OCI-LY3 (cell line): ENCODE measurements around the gene CABP2.

Source experiments
- H2AFZ ChIP-seq: fragments of 200-600, 300-600 bp; shearing (Covaris generic); 2 replicates; pipeline ENCODE4 v1.6.0; 2014; ENCODE audit warnings: antibody characterized with exemption, low read depth, low read length
- H3K27ac ChIP-seq: fragments of 200-600, 300-600 bp; sonication (generic); 2 replicates; pipeline ENCODE4 v1.5.1; 2014; ENCODE audit warnings: mild to moderate bottlenecking, low read length, moderate library complexity, mixed read lengths
- H3K27me3 ChIP-seq: fragments of 200-600, 300-600 bp; sonication (generic); 2 replicates; pipeline ENCODE4 v1.6.1; 2014; ENCODE audit warnings: low read depth, low read length, mixed read lengths
- H3K36me3 ChIP-seq: fragments of 200-600, 300-600 bp; sonication (generic); replicated peaks from 2 replicates; pipeline ENCODE3; 2014; ENCODE audit warnings: low read depth, low read length, mixed read lengths
- H3K4me1 ChIP-seq: fragments of 300-600, 200-600 bp; sonication (generic); 2 replicates; pipeline ENCODE4 v1.6.1; 2014; ENCODE audit warnings: low read length, mixed read lengths
- H3K4me2 ChIP-seq: fragments of 200-600, 300-600 bp; sonication (generic); 2 replicates; pipeline ENCODE4 v1.6.1; 2014; ENCODE audit warnings: low read length, mixed read lengths
- H3K4me3 ChIP-seq: fragments of 300-600, 200-600 bp; sonication (generic); 2 replicates; pipeline ENCODE4 v1.5.1; 2014; ENCODE audit warnings: antibody characterized with exemption, mild to moderate bottlenecking, low read length, moderate library complexity
- H3K79me2 ChIP-seq: fragments of 300-600, 200-600 bp; shearing (Covaris generic); 2 replicates; pipeline ENCODE4 v1.6.1; 2014; ENCODE audit warnings: mild to moderate bottlenecking, low read length, mixed read lengths
- H3K9ac ChIP-seq: fragments of 300-600, 200-600 bp; shearing (Covaris generic); 2 replicates; pipeline ENCODE4 v1.6.0; 2014; ENCODE audit warnings: mild to moderate bottlenecking, low read length, moderate library complexity
- H3K9me3 ChIP-seq: fragments of 200-600, 300-600 bp; shearing (Covaris generic); 2 replicates; pipeline ENCODE4 v1.6.1; 2014; ENCODE audit warnings: low read length, mixed read lengths; ENCODE audit not compliant: insufficient read depth
- H4K20me1 ChIP-seq: fragments of 200-600, 300-600 bp; sonication (generic); 2 replicates; pipeline ENCODE4 v1.6.1; 2016; ENCODE audit warnings: low read length, mixed read lengths; ENCODE audit not compliant: insufficient read depth
- EZH2phosphoT487 ChIP-seq: fragments of 200-600 bp; shearing (Covaris generic); IDR thresholded peaks from 2 replicates; pipeline ENCODE4 v1.6.1; 2018; ENCODE audit warnings: antibody characterized with exemption, mixed run types, low read depth
- TF ChIP-seq, protein P1 (sequence below): fragments of 200-600, 300-600 bp; sonication (generic); IDR thresholded peaks from 2 replicates; pipeline ENCODE4 v1.5.1; 2014; ENCODE audit warnings: antibody characterized with exemption, low read length, low read depth

CABP2 gene

DNA sequence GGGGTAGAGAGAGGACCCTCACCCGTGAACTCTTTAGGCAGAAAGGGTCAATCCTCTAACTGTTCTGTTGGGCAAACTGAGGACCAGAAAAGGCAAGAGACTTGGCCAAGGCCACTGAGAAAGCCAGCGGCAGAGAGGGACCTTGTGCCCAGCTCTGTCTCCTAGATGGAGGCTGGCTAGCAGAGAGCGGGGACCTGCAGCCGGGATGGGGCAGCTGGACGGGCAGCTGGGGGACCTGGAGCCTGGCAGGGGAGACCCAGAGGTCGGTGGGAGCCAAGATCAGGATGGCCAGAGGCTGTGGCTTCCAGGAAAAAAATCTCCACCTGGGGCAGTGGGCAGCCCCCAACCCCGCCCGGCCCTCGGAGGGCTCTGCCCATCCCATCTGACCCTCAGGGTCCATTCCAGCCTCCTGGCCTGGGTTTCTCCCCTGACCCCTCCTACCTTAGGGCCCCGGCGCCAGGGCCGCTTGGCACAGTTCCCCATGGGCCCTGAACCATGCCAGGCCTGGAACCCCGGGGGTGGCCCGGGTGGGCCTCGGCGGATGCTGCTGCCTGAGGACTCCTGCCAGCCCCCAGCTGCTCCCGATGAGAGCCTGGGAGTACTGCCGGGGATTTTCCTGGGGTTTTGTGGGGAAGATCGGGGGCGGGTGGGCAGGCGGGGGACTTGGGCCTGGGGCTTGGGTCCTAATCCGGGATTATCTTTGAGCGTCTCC is at the start of gene CABP2:
CABP2 (minus strand) TSS at position 603 of the 712 bp plus-strand sequence; CDS start at position 483, 120 bp downstream.
- no peak within 1 kb of the TSS for H3K9ac ChIP-seq
- TF ChIP-seq, protein P1, sequence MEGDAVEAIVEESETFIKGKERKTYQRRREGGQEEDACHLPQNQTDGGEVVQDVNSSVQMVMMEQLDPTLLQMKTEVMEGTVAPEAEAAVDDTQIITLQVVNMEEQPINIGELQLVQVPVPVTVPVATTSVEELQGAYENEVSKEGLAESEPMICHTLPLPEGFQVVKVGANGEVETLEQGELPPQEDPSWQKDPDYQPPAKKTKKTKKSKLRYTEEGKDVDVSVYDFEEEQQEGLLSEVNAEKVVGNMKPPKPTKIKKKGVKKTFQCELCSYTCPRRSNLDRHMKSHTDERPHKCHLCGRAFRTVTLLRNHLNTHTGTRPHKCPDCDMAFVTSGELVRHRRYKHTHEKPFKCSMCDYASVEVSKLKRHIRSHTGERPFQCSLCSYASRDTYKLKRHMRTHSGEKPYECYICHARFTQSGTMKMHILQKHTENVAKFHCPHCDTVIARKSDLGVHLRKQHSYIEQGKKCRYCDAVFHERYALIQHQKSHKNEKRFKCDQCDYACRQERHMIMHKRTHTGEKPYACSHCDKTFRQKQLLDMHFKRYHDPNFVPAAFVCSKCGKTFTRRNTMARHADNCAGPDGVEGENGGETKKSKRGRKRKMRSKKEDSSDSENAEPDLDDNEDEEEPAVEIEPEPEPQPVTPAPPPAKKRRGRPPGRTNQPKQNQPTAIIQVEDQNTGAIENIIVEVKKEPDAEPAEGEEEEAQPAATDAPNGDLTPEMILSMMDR = no peak
- no peak for TF ChIP-seq EZH2phosphoT487

DNA sequence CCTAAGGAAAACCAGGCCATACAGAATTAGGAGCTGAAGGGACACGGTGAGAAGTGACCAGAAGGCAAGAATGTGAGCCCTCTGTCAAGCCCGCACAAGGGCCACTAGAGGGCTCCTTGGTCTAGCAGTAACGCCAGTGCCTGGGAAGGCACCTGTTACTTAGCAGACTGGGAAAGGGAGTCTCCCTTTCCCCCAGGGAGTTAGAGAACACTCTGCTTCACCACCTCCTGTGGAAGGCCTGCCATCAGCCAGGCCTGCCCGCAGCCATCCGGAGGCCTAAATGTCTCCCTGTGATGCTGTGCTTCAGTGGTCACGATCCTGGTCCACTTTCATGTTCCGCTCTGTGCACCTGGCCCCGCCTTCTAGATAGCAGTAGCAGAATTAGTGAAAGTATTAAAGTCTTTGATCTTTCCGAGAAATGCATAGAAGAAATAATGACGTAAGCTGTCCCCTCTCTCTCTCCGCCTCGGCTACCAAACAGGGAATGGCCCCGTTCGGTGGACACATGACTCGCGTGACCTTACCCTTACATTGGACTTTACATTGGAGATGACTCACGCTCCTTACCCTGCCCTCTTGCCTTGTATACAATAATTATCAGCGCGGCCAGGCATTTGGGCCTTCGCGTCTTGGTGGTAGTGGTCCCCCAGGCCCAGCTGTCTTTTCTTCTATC is 49.6 kb upstream of the CABP2 start:
- no peak overlapping the region for H2AFZ ChIP-seq
- H3K9me3 ChIP-seq = no peaks in the 10 kb centered on the region
- peaks cover 6% of the 10 kb centered on the region for H3K4me1 ChIP-seq
- peak overlapping the region; percentile 55 for H3K4me2 ChIP-seq
- peaks cover 51% of the 10 kb centered on the region for H3K27me3 ChIP-seq
- H4K20me1 ChIP-seq = no peaks in the 10 kb centered on the region
- peak overlapping the region; percentile 44 for H3K4me3 ChIP-seq
- H3K79me2 ChIP-seq = no peaks in the 10 kb centered on the region
- no peaks in the 10 kb centered on the region for H3K36me3 ChIP-seq
- no peak overlapping the region for H3K9ac ChIP-seq
- TF ChIP-seq, protein P1 = peak; percentile 69
- no peak for TF ChIP-seq EZH2phosphoT487
- no peak overlapping the region for H3K27ac ChIP-seq

More for the DNA sequence above, at the start of gene CABP2:
- H3K4me3 ChIP-seq = no peak within 1 kb of the TSS
- no peaks in the 10 kb centered on the region for H3K4me1 ChIP-seq
- H4K20me1 ChIP-seq = no peaks in the 10 kb centered on the region
- peaks cover 10% of the 10 kb centered on the region for H3K27me3 ChIP-seq
- no peaks in the 10 kb centered on the region for H3K9me3 ChIP-seq
- H3K27ac ChIP-seq = no peak within 1 kb of the TSS
- H3K36me3 ChIP-seq = no peaks in the 10 kb centered on the region
- H2AFZ ChIP-seq = no peak within 1 kb of the TSS
- no peaks in the 10 kb centered on the region for H3K79me2 ChIP-seq
- H3K4me2 ChIP-seq = no peak within 1 kb of the TSS

DNA sequence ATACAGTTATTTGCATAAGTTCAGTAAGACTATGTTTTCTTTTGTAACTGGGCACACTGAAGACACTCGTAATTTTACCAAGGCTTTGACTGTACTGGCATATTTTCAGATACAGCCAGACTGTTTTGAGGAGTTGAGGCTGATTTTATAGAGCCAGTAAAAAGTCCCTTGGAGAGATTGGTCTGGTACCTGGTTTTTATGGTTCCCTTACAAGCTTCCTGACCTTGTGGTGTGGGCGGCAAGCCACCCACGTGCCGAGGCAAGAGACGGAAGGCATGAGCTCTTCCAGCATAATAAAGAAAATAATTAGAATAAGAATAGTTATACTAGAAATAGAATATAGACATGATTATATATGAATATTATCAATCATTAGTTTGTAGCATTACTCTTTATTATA is 49.1 kb upstream of the CABP2 start:
- TF ChIP-seq, protein P1 = no peak
- TF ChIP-seq EZH2phosphoT487 = no peak
- Histone ChIP-seq H3K27me3 (peaks cover 48% of the 10 kb centered on the region), H3K4me1 (peaks cover 6% of the 10 kb centered on the region), H3K9ac (no peak overlapping the region), H3K79me2 (no peaks in the 10 kb centered on the region), H3K4me3 (no peak overlapping the region), H3K36me3 (no peaks in the 10 kb centered on the region), H2AFZ (no peak overlapping the region), H3K9me3 (no peaks in the 10 kb centered on the region), H3K4me2 (no peak overlapping the region), H3K27ac (no peak overlapping the region), H4K20me1 (no peaks in the 10 kb centered on the region)

DNA sequence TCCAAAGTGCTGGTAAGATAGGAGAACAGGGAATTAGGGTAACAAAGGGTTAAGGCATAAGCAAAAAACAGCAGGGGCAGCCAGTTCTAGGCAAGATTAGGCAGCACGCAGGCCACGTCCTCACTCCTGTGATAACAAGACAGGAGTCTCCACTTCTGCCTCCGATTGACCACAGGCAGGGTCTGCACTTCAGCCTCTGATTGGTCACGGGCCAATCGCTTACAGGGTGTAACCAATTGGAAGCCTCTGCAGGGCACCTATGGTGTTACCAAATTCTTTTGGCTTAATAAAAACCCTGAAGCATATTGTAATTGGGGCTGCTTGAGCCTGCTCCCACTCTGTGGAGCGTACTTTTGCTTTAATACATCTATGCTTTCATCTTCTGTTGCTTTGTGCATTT is 48.2 kb upstream of the CABP2 start:
- no peaks in the 10 kb centered on the region for H4K20me1 ChIP-seq
- H2AFZ ChIP-seq = no peak overlapping the region
- no peak for TF ChIP-seq EZH2phosphoT487
- TF ChIP-seq, protein P1 = no peak
- no peak overlapping the region for H3K9ac ChIP-seq
- H3K9me3 ChIP-seq = no peaks in the 10 kb centered on the region
- H3K27ac ChIP-seq = no peak overlapping the region
- no peak overlapping the region for H3K4me2 ChIP-seq
- no peaks in the 10 kb centered on the region for H3K36me3 ChIP-seq
- no peaks in the 10 kb centered on the region for H3K79me2 ChIP-seq
- H3K4me1 ChIP-seq = peaks cover 6% of the 10 kb centered on the region
- no peak overlapping the region for H3K4me3 ChIP-seq
- peaks cover 42% of the 10 kb centered on the region for H3K27me3 ChIP-seq
